OCI-LY1 (cell line): Measurements from ENCODE around the gene MXD1.

ENCODE experiments used
- CTCF ChIP-seq: fragments of 200-600 bp; sonication (generic), shearing (Covaris generic); IDR thresholded peaks from 2 replicates; pipeline ENCODE4 v1.5.1; 2017; ENCODE audit warnings: mild to moderate bottlenecking, antibody characterized with exemption, low read length, moderate library complexity, mixed read lengths
- EZH2 ChIP-seq: fragments of 200-600 bp; sonication (generic), shearing (Covaris generic); IDR thresholded peaks from 2 replicates; pipeline ENCODE4 v1.8.0; 2017; ENCODE audit warnings: borderline replicate concordance, mixed run types, mild to moderate bottlenecking, antibody characterized with exemption, low read length, moderate library complexity, mixed read lengths

- TF ChIP-seq CTCF (no peak), EZH2 (no peak)
Observed at GRCh38 chr2:69985216-69985615, 70.3 kb downstream of the MXD1 start.
